Nephron (organoid): ENCODE results near the gene STAT5B.

ENCODE experiments used
- H3K27ac Mint-ChIP-seq, 3 experiments: 2 replicates each; pipeline ENCODE4 v1.8.0; 2020; ENCODE audit warnings: mixed read lengths in 3 of 3, mild to moderate bottlenecking in 2 of 3, moderate library complexity in 1 of 3
- H3K27me3 Mint-ChIP-seq: 2 replicates; pipeline ENCODE4 v1.8.0; 2021; ENCODE audit warnings: low read depth, mild to moderate bottlenecking, moderate library complexity, mixed read lengths
- H3K36me3 Mint-ChIP-seq: 2 replicates; pipeline ENCODE4 v1.8.0; 2020; ENCODE audit warnings: low read depth, mixed read lengths
- H3K4me1 Mint-ChIP-seq: 2 replicates; pipeline ENCODE4 v1.8.0; 2020; ENCODE audit warnings: mixed read lengths
- H3K4me3 Mint-ChIP-seq, 3 experiments: 2 replicates each; pipeline ENCODE4 v1.8.0; 2020; ENCODE audit warnings: mild to moderate bottlenecking in 3 of 3, mixed read lengths in 3 of 3, moderate library complexity in 2 of 3
- H3K9me3 Mint-ChIP-seq: 2 replicates; pipeline ENCODE4 v1.8.0; 2020; ENCODE audit warnings: mixed read lengths
- TF ChIP-seq, protein P1 (sequence below), 3 experiments: fragments of 200-600 bp; sonication (generic); IDR thresholded peaks; one replicate each; pipeline ENCODE4 v1.5.0; 2021; ENCODE audit warnings: antibody characterized with exemption in 3 of 3; ENCODE audit not compliant: unreplicated experiment in 3 of 3

The STAT5B gene

DNA sequence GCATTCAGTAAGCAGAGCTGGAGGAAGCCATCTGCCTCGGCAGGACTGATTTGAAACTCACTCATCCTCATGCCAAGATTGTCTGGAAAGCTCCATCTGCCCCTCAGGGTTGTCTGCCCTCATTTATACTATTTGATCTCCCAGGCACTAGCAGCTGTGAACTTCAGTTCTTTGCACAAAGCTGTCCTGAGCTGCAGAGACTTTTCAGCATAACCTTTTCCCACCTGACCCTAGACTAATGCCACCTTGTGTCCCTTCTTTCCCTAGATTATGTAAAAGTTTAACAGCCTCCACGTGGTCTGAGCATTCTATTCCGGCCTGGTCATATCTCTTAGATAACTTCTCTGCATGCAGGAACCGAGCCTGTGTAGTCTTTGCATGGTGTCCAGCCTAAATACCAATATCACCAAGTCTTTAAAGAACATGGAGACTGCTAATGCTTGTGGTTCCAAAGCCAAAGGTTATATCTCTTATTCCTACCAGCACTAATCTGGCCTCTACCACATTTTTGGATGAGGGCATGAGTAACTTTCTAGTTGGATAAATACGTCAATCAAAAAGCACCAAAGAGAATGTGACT lies 41.2 kb upstream of the STAT5B start:
- Mint-ChIP-seq H3K4me3 (no peak overlapping the region), H3K36me3 (peaks cover 47% of the 10 kb centered on the region), H3K4me1 (peaks cover 8% of the 10 kb centered on the region), H3K27ac (no peak overlapping the region), H3K9me3 (no peaks in the 10 kb centered on the region), H3K27me3 (no peaks in the 10 kb centered on the region)
- TF ChIP-seq, protein P1, sequence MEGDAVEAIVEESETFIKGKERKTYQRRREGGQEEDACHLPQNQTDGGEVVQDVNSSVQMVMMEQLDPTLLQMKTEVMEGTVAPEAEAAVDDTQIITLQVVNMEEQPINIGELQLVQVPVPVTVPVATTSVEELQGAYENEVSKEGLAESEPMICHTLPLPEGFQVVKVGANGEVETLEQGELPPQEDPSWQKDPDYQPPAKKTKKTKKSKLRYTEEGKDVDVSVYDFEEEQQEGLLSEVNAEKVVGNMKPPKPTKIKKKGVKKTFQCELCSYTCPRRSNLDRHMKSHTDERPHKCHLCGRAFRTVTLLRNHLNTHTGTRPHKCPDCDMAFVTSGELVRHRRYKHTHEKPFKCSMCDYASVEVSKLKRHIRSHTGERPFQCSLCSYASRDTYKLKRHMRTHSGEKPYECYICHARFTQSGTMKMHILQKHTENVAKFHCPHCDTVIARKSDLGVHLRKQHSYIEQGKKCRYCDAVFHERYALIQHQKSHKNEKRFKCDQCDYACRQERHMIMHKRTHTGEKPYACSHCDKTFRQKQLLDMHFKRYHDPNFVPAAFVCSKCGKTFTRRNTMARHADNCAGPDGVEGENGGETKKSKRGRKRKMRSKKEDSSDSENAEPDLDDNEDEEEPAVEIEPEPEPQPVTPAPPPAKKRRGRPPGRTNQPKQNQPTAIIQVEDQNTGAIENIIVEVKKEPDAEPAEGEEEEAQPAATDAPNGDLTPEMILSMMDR (IDR thresholded peaks at IDR 0.05; ENCODE audit: unreplicated experiment in 3 of 3), result no peak

DNA sequence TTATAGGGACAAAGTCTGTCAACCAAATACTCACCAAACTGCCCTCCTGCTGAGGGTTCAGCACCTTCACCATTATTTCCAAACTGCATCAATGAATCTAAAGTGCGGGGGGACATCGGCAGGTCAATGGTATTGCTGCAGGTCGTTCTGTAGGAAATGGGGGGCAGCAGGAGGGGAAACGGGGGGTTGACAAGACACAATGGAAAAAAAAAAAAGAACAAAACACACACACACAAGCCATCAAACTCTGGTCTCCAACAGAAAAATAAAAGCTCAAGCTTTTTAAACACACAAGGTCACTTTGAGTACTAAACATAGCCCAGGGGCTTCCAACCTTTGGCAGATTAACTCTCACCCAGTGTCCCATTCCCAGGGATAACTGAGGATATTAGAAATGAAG lies 40.6 kb upstream of the STAT5B start:
- Mint-ChIP-seq H3K4me1 (peaks cover 12% of the 10 kb centered on the region), H3K27ac (no peak overlapping the region), H3K4me3 (no peak overlapping the region), H3K27me3 (no peaks in the 10 kb centered on the region), H3K36me3 (peaks cover 41% of the 10 kb centered on the region), H3K9me3 (no peaks in the 10 kb centered on the region)
- TF ChIP-seq, protein P1 (IDR thresholded peaks at IDR 0.05; ENCODE audit: unreplicated experiment in 3 of 3), result no peak

DNA sequence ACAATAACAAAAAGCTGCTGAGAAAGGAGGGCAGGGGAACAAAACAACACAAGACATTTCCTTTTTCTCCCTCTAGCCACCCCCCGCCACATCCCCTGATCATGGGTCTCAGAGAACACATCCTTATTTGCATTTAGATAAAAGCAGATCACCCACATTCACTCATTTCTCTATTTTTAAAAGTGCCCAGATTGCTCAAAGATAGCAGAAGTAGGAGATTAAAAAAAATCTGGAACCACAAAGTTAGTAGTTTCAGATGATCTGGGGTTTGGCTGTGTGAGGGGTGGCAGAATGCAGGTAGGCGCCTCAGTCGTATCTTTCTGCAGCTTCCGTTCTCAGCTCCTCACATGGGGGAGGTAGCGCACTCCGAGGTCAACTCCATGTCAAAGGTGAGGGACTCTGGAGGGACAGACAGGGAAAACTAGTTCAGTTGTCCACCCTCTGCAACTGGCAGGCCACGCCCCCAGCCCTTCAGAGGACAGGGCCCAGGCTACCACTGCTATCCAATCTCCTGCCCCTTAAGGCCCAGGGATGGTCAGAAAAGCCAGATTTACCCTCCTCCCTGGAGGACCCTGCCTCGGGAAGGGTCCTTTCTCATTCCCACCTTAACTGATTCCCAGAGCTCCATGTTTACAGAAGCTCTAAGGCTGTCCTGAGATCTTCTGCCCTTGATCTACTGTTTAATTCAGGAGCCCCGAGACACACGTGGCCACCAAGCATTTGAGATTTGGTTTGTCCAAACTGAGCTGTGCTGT lies 39.4 kb upstream of the STAT5B start:
- Mint-ChIP-seq H3K27ac (no peak overlapping the region), H3K36me3 (peaks cover 36% of the 10 kb centered on the region), H3K27me3 (no peaks in the 10 kb centered on the region), H3K9me3 (no peaks in the 10 kb centered on the region), H3K4me3 (no peak overlapping the region), H3K4me1 (peaks cover 20% of the 10 kb centered on the region)
- TF ChIP-seq, protein P1 (IDR thresholded peaks at IDR 0.05; ENCODE audit: unreplicated experiment in 3 of 3), result no peak

DNA sequence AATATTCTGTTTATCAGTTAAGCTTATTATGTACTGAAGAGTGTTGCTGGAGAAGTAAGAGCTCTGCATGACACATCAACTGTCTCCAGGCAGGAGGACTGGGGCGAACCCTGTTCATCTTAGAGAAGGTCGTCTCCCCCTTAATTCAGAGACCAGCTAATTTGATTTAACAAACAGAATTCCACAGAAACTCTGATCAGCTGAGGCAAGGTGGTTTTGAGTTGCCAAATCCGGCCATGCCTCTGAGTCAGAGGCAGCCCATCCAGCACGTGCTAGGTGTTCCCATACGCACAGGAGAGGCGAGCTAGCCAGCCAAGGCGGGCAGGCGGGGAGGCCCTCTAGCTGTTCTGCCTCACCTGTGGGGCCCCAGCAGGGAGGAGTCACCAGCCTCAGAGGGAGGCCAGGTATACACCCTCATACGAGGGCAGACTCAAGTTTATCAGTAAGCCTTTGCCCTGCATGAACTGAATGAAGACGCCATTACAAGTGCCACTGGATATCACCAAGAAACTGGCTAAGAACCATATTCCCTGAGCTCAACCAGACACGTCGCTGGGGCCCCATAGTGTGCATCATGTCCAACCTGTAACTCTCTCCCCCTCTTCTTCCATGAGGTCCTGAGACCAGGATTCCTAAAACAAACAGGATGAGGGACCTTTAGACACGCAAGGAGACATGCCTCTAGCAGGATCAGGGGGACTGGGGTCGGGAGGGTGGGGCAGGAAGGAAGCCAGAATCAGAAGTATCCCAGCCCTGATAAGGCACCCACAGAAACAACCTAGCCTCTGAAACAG lies 37.8 kb upstream of the STAT5B start:
- Mint-ChIP-seq H3K27ac (peak overlapping the region; percentile 31 to 61 (median 57)), H3K27me3 (no peaks in the 10 kb centered on the region), H3K36me3 (peaks cover 27% of the 10 kb centered on the region), H3K4me3 (no peak overlapping the region), H3K4me1 (peaks cover 35% of the 10 kb centered on the region), H3K9me3 (no peaks in the 10 kb centered on the region)
- TF ChIP-seq, protein P1 (IDR thresholded peaks at IDR 0.05; ENCODE audit: unreplicated experiment in 3 of 3), result no peak

DNA sequence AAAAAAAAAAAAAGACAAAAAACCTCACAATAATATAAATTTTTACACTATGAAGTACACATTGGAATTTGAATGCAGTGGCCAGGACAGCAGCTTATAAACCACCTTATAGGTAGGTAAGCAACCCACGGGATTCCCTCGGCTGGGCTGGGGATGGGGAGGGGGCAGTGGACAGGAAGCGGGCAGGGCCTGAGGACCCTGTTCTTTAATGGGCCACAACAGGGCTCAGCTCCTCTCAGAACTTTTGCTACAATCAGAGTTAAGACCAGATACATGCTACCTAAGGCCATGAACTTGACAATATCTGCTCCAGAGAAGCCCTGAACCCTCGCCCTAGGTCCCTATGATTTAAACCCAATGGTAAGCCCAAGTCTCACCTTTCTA lies 37.2 kb upstream of the STAT5B start:
- no peak overlapping the region for H3K4me3 Mint-ChIP-seq
- H3K36me3 Mint-ChIP-seq, result peaks cover 24% of the 10 kb centered on the region
- peaks cover 40% of the 10 kb centered on the region for H3K4me1 Mint-ChIP-seq
- H3K9me3 Mint-ChIP-seq, result no peaks in the 10 kb centered on the region
- H3K27ac Mint-ChIP-seq, result peak overlapping the region; percentile 31 to 61 (median 57)
- H3K27me3 Mint-ChIP-seq, result no peaks in the 10 kb centered on the region
- TF ChIP-seq, protein P1 (IDR thresholded peaks at IDR 0.05; ENCODE audit: unreplicated experiment in 3 of 3), result no peak
